DND-41 (cell line): ENCODE results near the gene IGSF1.

Experiments
- CTCF ChIP-seq: IDR thresholded peaks from 2 replicates; pipeline ENCODE4 v1.5.1; 2012; ENCODE audit warnings: borderline replicate concordance, low read length, moderate library complexity, mild to moderate bottlenecking; ENCODE audit not compliant: poor library complexity, severe bottlenecking; ENCODE audit errors: extremely low read depth
- EZH2 ChIP-seq: IDR thresholded peaks from 3 replicates; pipeline ENCODE4 v1.6.1; 2012; ENCODE audit warnings: borderline replicate concordance, low read depth, mild to moderate bottlenecking, moderate library complexity, low read length, inconsistent platforms; ENCODE audit not compliant: severe bottlenecking

GRCh38 chrX:131305926-131306325 is 16.8 kb upstream of the IGSF1 start:
- TF ChIP-seq CTCF (no peak), EZH2 (no peak)
